GM18507 (cell line): ENCODE measurements around the gene PTGER2.

Experiments
- DNase-seq: peaks from one replicate; pipeline ENCODE4 v3.0.0; 2011; ENCODE audit warnings: low read depth; ENCODE audit not compliant: insufficient read length; ENCODE audit errors: extremely low spot score
- FAIRE-seq: peaks from 2 replicates; lab custom pipeline; 2011; peaks lifted over from hg19 to GRCh38; lab: Jason Lieb, UNC

PTGER2 gene

GRCh38 chr14:52363041-52363704 lies 49.1 kb downstream of the PTGER2 start:
- FAIRE-seq (no peak), DNase-seq (no peak)

- no peak for FAIRE-seq
- no peak for DNase-seq
Observed at GRCh38 chr14:52363961-52364360, 49.8 kb downstream of the PTGER2 start.

- DNase-seq: no peak
- FAIRE-seq: no peak
Observed at GRCh38 chr14:52365071-52365470, 51.0 kb downstream of the PTGER2 start.

- no peak for FAIRE-seq
Observed at GRCh38 chr14:52366796-52367315, 52.7 kb downstream of the PTGER2 start.

GRCh38 chr14:52369305-52369801 lies 55.2 kb downstream of the PTGER2 start:
- FAIRE-seq: no peak
- no peak for DNase-seq

More at GRCh38 chr14:52366796-52367315, 52.7 kb downstream of the PTGER2 start:
- no peak for DNase-seq

- FAIRE-seq (no peak), DNase-seq (no peak)
Observed at GRCh38 chr14:52370406-52370935, 56.4 kb downstream of the PTGER2 start.

- DNase-seq: no peak
- no peak for FAIRE-seq
Observed at GRCh38 chr14:52377940-52378339, 63.8 kb downstream of the PTGER2 start.
